ENCODE measurements around the gene SIRT7. TPM values are rescaled to one million over a fixed set of nuclear protein-coding genes. Genes with fewer than 3 reads are reported as not detected.

Gene SIRT7
- total RNA-seq, 1 donor from 2014 or later, result 22.6 TPM

DNA sequence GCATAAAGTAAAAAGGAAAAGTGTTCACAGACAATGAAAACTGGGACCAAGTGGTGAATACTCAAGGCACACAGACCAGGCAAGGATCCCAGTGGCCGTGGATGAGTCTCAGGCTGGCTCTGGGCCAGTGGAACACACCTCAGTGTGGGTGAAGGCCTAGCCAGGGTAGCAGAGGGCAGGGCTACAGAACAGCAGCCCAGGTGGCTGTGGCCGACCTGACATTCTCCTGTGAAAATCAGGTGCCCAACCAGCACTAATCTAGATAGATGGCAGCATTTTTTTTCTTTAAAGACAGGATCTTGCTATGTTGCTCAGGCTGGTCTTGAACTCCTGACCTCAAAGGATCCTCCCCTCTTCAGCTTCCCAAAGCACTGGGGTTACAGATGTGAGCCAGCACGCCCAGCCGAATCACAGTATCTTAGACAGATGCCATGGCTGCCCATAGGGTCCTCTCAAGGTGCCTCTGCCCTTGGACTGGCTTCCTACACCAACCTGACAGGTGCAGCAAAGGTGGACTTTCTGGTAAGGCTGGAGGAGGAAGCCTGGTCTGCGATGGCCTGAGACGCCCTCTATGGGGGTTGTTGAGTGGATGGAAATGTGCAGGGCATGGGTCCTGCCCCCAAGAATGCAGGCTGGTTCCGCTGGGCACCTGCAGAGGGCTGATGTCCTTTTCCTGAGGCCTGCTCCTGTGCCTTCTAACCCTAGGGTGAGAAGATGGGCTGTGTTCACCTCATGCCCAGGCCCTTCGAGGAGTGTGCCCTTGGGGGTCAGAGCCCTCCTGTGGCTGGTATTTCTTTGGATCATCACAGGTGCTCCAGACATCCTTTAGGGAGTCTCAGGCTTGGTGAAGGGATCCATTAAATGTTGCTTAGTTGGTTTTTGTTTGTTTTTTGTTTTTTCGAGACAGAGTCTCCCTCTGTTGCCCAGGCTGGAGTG is 53.9 kb downstream of the SIRT7 start:
- H3K27ac Mint-ChIP-seq, result no peak overlapping the region
- DNase-seq (ENCODE audit: low spot score in 2 of 2, unreplicated experiment in 2 of 2), result no peak
- no peaks in the 10 kb centered on the region for H3K9me3 Mint-ChIP-seq
- no peak overlapping the region for H3K4me3 Mint-ChIP-seq
- peaks cover 2% of the 10 kb centered on the region for H3K27me3 Mint-ChIP-seq (ENCODE audit: low read depth)
- H3K4me1 Mint-ChIP-seq, result peaks cover 47% of the 10 kb centered on the region
- peaks cover 2% of the 10 kb centered on the region for H3K36me3 Mint-ChIP-seq
- TF ChIP-seq, protein P1, sequence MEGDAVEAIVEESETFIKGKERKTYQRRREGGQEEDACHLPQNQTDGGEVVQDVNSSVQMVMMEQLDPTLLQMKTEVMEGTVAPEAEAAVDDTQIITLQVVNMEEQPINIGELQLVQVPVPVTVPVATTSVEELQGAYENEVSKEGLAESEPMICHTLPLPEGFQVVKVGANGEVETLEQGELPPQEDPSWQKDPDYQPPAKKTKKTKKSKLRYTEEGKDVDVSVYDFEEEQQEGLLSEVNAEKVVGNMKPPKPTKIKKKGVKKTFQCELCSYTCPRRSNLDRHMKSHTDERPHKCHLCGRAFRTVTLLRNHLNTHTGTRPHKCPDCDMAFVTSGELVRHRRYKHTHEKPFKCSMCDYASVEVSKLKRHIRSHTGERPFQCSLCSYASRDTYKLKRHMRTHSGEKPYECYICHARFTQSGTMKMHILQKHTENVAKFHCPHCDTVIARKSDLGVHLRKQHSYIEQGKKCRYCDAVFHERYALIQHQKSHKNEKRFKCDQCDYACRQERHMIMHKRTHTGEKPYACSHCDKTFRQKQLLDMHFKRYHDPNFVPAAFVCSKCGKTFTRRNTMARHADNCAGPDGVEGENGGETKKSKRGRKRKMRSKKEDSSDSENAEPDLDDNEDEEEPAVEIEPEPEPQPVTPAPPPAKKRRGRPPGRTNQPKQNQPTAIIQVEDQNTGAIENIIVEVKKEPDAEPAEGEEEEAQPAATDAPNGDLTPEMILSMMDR (IDR thresholded peaks at IDR 0.05; ENCODE audit: unreplicated experiment), result no peak

DNA sequence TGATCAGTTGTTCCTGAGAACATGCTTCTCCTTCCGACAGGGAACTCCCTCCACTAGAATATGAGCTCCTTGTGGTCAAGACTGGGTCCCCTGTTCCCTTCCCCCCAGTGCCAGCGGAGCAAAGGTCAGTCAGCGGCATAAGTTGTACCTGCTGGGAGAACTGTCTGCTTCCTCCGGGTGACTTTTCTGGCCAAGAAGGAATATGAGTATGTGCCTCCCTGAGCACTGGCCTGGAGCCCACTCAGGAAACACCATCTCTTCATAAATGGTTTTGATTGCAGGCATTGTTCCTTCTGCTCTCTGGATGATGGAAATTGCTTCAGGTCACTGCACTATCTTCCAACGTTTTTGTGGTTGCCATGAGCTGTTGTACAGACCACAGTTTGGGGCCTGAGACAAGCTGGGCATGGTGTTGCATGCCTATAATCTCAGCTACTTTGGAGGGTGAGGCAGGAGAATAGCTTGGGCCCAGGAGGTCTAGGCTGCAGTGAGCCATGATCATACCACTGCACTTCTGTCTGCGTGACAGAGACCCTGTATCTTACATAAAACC is 54.8 kb downstream of the SIRT7 start:
- Mint-ChIP-seq H3K36me3 (peaks cover 2% of the 10 kb centered on the region), H3K4me3 (peak overlapping the region; percentile 58), H3K4me1 (peaks cover 50% of the 10 kb centered on the region), H3K27me3 (ENCODE audit: low read depth) (peaks cover 2% of the 10 kb centered on the region), H3K9me3 (no peaks in the 10 kb centered on the region), H3K27ac (peak overlapping the region; percentile 51)
- DNase-seq (ENCODE audit: low spot score in 2 of 2, unreplicated experiment in 2 of 2), result no peak
- TF ChIP-seq, protein P1 (IDR thresholded peaks at IDR 0.05; ENCODE audit: unreplicated experiment), result no peak

Other genes starting within 250 kb of the SIRT7 start
- gene ARL16, start 234.4 kb downstream of the SIRT7 start, total RNA-seq, result 42.8 to 44.7 TPM (median 44.5 TPM) in 3 replicates
- gene HGS, start 234.2 kb downstream of the SIRT7 start, total RNA-seq, result 114 to 122 TPM (median 119 TPM) in 3 replicates
- 53.9 to 56.7 TPM (median 54.1 TPM) in 3 replicates for gene MRPL12, start 214.8 kb downstream of the SIRT7 start, total RNA-seq
- gene SLC25A10, start 205.9 kb downstream of the SIRT7 start, total RNA-seq, result 13.2 to 15.7 TPM (median 15.2 TPM) in 3 replicates
- gene GCGR, start 114.0 kb downstream of the SIRT7 start, total RNA-seq, result 0.18 to 0.74 TPM (median 0.66 TPM) in 3 replicates
- 96.2 to 104 TPM (median 103 TPM) in 3 replicates for gene MCRIP1, start 84.9 kb downstream of the SIRT7 start, total RNA-seq
- gene PPP1R27, start 83.1 kb downstream of the SIRT7 start, total RNA-seq, result 0.35 TPM in 1 of 3 replicates, not detected in the others
- 405 to 433 TPM (median 421 TPM) in 3 replicates for gene P4HB, start 57.6 kb downstream of the SIRT7 start, total RNA-seq
- 258 to 275 TPM (median 268 TPM) in 3 replicates for gene ARHGDIA, start 46.8 kb downstream of the SIRT7 start, total RNA-seq
- 78.5 to 86.1 TPM (median 79.5 TPM) in 3 replicates for gene ALYREF, start 26.6 kb downstream of the SIRT7 start, total RNA-seq
- 103 to 115 TPM (median 108 TPM) in 3 replicates for gene ANAPC11, start 26.5 kb downstream of the SIRT7 start, total RNA-seq
- gene NPB, start 15.9 kb downstream of the SIRT7 start, total RNA-seq, result 0.75 to 1.7 TPM (median 1.2 TPM) in 3 replicates
- gene PCYT2, start 6.8 kb downstream of the SIRT7 start, total RNA-seq, result 16.8 to 20.5 TPM (median 17.5 TPM) in 3 replicates
- 23.6 to 25.5 TPM (median 24.1 TPM) in 3 replicates for gene MAFG, start 9.6 kb upstream of the SIRT7 start, total RNA-seq
- gene PYCR1, start 19.1 kb upstream of the SIRT7 start, total RNA-seq, result 91.0 to 108 TPM (median 102 TPM) in 3 replicates
- gene MYADML2, start 29.1 kb upstream of the SIRT7 start, total RNA-seq, result not detected in 3 replicates
- gene NOTUM, start 43.0 kb upstream of the SIRT7 start, total RNA-seq, result 5.9 to 8.2 TPM (median 6.5 TPM) in 3 replicates
- 50.5 to 53.0 TPM (median 51.4 TPM) in 3 replicates for gene ASPSCR1, start 59.5 kb upstream of the SIRT7 start, total RNA-seq
- 40.0 to 45.5 TPM (median 40.6 TPM) in 3 replicates for gene CENPX, start 104.7 kb upstream of the SIRT7 start, total RNA-seq
- 16.9 to 18.5 TPM (median 17.9 TPM) in 3 replicates for gene LRRC45, start 105.1 kb upstream of the SIRT7 start, total RNA-seq
- gene RAC3, start 113.5 kb upstream of the SIRT7 start, total RNA-seq, result 32.6 to 34.6 TPM (median 33.6 TPM) in 3 replicates
- gene DCXR, start 119.5 kb upstream of the SIRT7 start, total RNA-seq, result 73.5 to 80.2 TPM (median 77.6 TPM) in 3 replicates
- gene RFNG, start 133.6 kb upstream of the SIRT7 start, total RNA-seq, result 53.8 to 57.3 TPM (median 55.6 TPM) in 3 replicates
- 104 to 113 TPM (median 105 TPM) in 3 replicates for gene GPS1, start 133.7 kb upstream of the SIRT7 start, total RNA-seq
- gene DUS1L, start 147.6 kb upstream of the SIRT7 start, total RNA-seq, result 87.3 to 94.9 TPM (median 87.9 TPM) in 3 replicates
- gene FASN, start 180.1 kb upstream of the SIRT7 start, total RNA-seq, result 227 to 230 TPM (median 229 TPM) in 3 replicates

All from mesothelial cell of epicardium (in vitro differentiated cells).